Upper lobe of left lung (tissue), 4 donors: Measurements from ENCODE around the gene PCBD1.

Experiments used
- CTCF ChIP-seq, 6 experiments: fragments of 450-650 bp in 4 of 6; fragments of 200-600 bp in 2 of 6; sonication (generic) in 2 of 6; IDR thresholded peaks; one replicate each; pipeline ENCODE4 v1.5.1; 2016 to 2019; ENCODE audit warnings: antibody characterized with exemption in 6 of 6
- EP300 ChIP-seq, 4 donors: sonication (generic); formaldehyde crosslinking; IDR thresholded peaks; one replicate each; pipeline ENCODE4 v1.5.1; 2017; ENCODE audit warnings: antibody characterized with exemption in 4 of 4, control low read depth in 2 of 4

GRCh38 chr10:70908406-70909296 lies 20.3 kb upstream of the PCBD1 start:
- no peak for TF ChIP-seq CTCF (IDR thresholded peaks at IDR 0.05)
- TF ChIP-seq EP300 (IDR thresholded peaks at IDR 0.05): no peak
